Measurements from ENCODE around the gene NXPE2.

- TF ChIP-seq CTCF (IDR thresholded peaks at IDR 0.05) (no peak), EP300 (IDR thresholded peaks at IDR 0.05) (no peak), POLR2A (IDR thresholded peaks at IDR 0.05) (no peak)
These were observed 6.8 kb downstream of the NXPE2 start for GRCh38 chr11:114685097-114685496.

Data from ovary (tissue), 3 donors.